ENCODE data around the gene THOC6. TPM values are rescaled to one million over a fixed set of nuclear protein-coding genes. Genes with fewer than 3 reads are reported as not detected.
"Not testable (repeated sequence)": the region's sequence is repeated elsewhere in the genome, so short reads cannot be mapped to it uniquely, and the experiment has no call there.

THOC6 gene
- total and polyA plus RNA-seq, 2 experiments from 2014 or later: 71.4 to 90.6 TPM

- not testable (repeated sequence) for H3K9me2 ChIP-seq (ENCODE audit: insufficient read depth); H3K4me3 ChIP-seq; H2AFZ ChIP-seq; H3K36me3 ChIP-seq (ENCODE audit: insufficient read depth); H3K27me3 ChIP-seq (ENCODE audit: insufficient read depth); H3K4me1 ChIP-seq (ENCODE audit: insufficient read depth); ATAC-seq; H3K79me2 ChIP-seq (replicated peaks; ENCODE audit: insufficient read depth); H4K20me1 ChIP-seq (replicated peaks; ENCODE audit: insufficient read depth); H3K27ac ChIP-seq (ENCODE audit: low read depth); H3K27ac Mint-ChIP-seq; H3K4me3 Mint-ChIP-seq; H3K9me3 Mint-ChIP-seq
- H3K27me3 Mint-ChIP-seq (ENCODE audit: insufficient read depth, low read depth, poor library complexity): peaks cover 15% of the 10 kb centered on the region
- DNase-seq (ENCODE audit: low spot score): peak; percentile 38
- peaks cover 15% of the 10 kb centered on the region for H3F3A ChIP-seq (replicated peaks; ENCODE audit: low read depth)
- peaks cover 29% of the 10 kb centered on the region for H3K4me1 Mint-ChIP-seq
- H3K36me3 Mint-ChIP-seq (ENCODE audit: low read depth): peaks cover 37% of the 10 kb centered on the region
- H3K4me2 ChIP-seq: 0 out of 2 replicates have a peak overlapping the region, but pooled peaks have one; percentile 14
Observed at GRCh38 chr16:3055734-3056115, 31.9 kb downstream of the THOC6 start.

- Histone ChIP-seq H3K79me2 (replicated peaks; ENCODE audit: insufficient read depth) (no peaks in the 10 kb centered on the region; the same call in 1 of the 2 replicates), H3K9me2 (ENCODE audit: insufficient read depth) (no peaks in the 10 kb centered on the region), H3K27ac (ENCODE audit: low read depth) (no peak overlapping the region), H3K36me3 (ENCODE audit: insufficient read depth) (no peaks in the 10 kb centered on the region), H3K4me1 (ENCODE audit: insufficient read depth) (peaks cover 10% of the 10 kb centered on the region), H3K4me2 (no peak overlapping the region), H2AFZ (no peak overlapping the region), H3K27me3 (ENCODE audit: insufficient read depth) (no peaks in the 10 kb centered on the region; the same call in 1 of the 2 replicates), H4K20me1 (replicated peaks; ENCODE audit: insufficient read depth) (no peaks in the 10 kb centered on the region; the same call in 1 of the 2 replicates), H3F3A (replicated peaks; ENCODE audit: low read depth) (peaks cover 15% of the 10 kb centered on the region), H3K4me3 (no peak overlapping the region)
- H3K27ac Mint-ChIP-seq: no peak overlapping the region
- TF ChIP-seq, protein P1, sequence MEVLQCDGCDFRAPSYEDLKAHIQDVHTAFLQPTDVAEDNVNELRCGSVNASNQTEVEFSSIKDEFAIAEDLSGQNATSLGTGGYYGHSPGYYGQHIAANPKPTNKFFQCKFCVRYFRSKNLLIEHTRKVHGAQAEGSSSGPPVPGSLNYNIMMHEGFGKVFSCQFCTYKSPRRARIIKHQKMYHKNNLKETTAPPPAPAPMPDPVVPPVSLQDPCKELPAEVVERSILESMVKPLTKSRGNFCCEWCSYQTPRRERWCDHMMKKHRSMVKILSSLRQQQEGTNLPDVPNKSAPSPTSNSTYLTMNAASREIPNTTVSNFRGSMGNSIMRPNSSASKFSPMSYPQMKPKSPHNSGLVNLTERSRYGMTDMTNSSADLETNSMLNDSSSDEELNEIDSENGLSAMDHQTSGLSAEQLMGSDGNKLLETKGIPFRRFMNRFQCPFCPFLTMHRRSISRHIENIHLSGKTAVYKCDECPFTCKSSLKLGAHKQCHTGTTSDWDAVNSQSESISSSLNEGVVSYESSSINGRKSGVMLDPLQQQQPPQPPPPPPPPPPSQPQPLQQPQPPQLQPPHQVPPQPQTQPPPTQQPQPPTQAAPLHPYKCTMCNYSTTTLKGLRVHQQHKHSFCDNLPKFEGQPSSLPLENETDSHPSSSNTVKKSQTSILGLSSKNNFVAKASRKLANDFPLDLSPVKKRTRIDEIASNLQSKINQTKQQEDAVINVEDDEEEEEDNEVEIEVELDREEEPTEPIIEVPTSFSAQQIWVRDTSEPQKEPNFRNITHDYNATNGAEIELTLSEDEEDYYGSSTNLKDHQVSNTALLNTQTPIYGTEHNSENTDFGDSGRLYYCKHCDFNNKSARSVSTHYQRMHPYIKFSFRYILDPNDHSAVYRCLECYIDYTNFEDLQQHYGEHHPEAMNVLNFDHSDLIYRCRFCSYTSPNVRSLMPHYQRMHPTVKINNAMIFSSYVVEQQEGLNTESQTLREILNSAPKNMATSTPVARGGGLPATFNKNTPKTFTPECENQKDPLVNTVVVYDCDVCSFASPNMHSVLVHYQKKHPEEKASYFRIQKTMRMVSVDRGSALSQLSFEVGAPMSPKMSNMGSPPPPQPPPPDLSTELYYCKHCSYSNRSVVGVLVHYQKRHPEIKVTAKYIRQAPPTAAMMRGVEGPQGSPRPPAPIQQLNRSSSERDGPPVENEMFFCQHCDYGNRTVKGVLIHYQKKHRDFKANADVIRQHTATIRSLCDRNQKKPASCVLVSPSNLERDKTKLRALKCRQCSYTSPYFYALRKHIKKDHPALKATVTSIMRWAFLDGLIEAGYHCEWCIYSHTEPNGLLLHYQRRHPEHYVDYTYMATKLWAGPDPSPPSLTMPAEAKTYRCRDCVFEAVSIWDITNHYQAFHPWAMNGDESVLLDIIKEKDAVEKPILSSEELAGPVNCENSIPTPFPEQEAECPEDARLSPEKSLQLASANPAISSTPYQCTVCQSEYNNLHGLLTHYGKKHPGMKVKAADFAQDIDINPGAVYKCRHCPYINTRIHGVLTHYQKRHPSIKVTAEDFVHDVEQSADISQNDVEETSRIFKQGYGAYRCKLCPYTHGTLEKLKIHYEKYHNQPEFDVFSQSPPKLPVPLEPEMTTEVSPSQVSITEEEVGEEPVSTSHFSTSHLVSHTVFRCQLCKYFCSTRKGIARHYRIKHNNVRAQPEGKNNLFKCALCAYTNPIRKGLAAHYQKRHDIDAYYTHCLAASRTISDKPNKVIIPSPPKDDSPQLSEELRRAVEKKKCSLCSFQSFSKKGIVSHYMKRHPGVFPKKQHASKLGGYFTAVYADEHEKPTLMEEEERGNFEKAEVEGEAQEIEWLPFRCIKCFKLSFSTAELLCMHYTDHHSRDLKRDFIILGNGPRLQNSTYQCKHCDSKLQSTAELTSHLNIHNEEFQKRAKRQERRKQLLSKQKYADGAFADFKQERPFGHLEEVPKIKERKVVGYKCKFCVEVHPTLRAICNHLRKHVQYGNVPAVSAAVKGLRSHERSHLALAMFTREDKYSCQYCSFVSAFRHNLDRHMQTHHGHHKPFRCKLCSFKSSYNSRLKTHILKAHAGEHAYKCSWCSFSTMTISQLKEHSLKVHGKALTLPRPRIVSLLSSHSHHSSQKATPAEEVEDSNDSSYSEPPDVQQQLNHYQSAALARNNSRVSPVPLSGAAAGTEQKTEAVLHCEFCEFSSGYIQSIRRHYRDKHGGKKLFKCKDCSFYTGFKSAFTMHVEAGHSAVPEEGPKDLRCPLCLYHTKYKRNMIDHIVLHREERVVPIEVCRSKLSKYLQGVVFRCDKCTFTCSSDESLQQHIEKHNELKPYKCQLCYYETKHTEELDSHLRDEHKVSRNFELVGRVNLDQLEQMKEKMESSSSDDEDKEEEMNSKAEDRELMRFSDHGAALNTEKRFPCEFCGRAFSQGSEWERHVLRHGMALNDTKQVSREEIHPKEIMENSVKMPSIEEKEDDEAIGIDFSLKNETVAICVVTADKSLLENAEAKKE (CRISPR knock-in tag; IDR thresholded peaks at IDR 0.05): no peak
- TF ChIP-seq JUNB (IDR thresholded peaks at IDR 0.05; ENCODE audit: unreplicated experiment): no peak
- peaks cover 28% of the 10 kb centered on the region for H3K36me3 Mint-ChIP-seq (ENCODE audit: low read depth)
- H3K4me1 Mint-ChIP-seq: peaks cover 24% of the 10 kb centered on the region
- peaks cover 4% of the 10 kb centered on the region; the same call in 2 of the 3 replicates for H3K9me3 Mint-ChIP-seq
- ATAC-seq (no peak), DNase-seq (ENCODE audit: low spot score) (no peak)
- no peak overlapping the region for H3K4me3 Mint-ChIP-seq
- peaks cover 15% of the 10 kb centered on the region for H3K27me3 Mint-ChIP-seq (ENCODE audit: insufficient read depth, low read depth, poor library complexity)
Observed at GRCh38 chr16:3056336-3057180, 32.7 kb downstream of the THOC6 start.

All from GM23338 (cell line).